Activated CD8-positive, alpha-beta memory T cell treated with anti-CD3 and anti-CD28 coated beads for 48 hours (primary cell): ENCODE measurements around the gene L1CAM.

Experiments used
- DNase-seq, 3 experiments: peaks; one replicate each; pipeline ENCODE4 v3.0.0-alpha.2; 2020; ENCODE audit warnings: low read depth in 2 of 3, low spot score in 2 of 3

L1CAM gene

DNA sequence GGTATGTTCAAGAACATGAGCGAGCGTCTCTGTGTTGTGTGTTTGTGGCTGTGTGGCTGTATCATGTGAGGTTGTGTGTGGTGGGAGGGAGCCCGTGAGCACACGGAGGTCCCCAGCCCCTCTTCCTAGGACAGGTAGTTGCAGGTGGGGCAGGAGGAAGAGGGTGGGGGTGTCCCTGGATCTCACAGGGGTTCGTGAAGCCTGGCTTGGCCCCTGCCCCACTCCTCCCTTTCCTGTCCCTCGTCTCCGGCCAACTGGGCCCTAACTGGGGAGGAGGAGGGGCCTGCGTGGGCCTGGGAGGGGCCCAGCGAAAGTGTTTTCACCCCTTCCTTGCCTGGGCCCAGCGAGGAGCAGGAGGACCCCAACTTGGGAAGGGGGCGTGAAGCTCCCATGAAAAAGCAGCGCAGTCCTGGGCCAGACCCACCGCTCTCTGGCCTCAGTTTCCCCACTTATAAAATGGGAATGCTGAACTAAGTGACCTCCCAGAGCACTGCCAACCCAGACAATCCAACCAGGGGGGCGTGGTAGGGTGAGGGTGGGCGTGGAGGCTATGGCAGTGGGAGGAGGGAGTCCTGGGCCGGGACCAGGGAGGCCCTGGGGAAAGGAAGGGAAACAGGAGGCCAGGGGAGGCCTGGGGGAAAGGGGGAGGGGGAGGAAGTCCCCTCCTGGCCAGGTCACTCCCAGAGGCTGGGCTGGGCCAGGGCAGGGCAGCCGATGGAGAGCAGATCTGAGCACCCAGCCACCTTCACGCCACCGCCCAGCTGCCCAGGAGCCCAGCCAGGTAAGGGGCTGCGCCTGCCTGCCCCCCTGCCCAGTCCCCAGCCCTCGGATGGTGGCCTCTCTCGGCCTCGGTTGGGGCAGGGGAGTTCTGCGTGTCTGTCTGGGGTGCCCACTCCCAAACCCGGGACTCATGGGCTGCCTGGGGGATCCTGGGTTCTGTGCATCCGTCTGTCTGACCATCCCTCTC, 18.3 kb upstream of the L1CAM start, which contains the start of gene AVPR2:
AVPR2 (plus strand) TSS at position 683 of the 967 bp plus-strand sequence. CDS start 473 bp downstream, outside the sequence.
- DNase-seq = no peak

- DNase-seq = no peak
Observed at GRCh38 chrX:153903238-153903980, 17.4 kb upstream of the L1CAM start.

DNA sequence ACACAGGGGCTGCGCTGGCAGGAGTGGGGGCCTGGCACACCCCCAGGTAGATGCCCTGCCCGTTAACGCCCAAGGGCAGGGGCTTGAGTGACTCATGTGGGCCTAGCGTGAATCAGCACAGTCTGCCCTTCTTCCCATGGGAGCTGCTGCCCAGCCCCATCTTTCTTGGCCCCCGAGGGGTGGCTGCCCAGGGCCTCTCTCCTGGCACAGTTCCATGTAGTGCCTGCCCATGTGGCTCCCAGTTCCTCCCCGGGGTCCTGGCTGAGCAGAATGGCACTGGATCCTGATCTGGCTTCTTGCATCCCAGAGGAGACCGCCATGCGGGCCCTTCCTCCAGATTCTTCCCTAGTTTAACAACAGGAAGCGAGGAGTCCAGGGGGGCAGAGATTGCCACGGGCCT, 16.4 kb upstream of the L1CAM start:
- DNase-seq = no peak

DNA sequence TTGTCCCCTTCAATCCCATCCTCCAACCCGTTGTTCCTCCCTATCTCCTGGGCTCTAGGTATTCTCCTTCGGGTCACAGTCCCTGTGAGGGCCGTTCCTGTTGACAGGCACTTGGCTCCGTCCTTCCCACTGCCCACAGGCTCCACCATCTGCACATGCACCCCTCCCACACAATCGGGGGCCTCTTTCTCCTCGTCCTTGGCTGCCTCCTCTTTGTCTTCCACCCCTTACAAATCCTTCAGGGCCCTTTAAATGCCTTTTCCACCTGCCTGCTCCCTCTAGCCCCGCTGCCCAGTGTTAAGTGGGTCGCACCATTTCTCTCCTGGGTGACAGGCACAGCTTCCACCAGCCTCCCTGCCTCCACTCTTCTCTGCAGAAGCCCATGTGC, 15.8 kb upstream of the L1CAM start:
- no peak for DNase-seq

GRCh38 chrX:153900831-153901752, 15.1 kb upstream of the L1CAM start:
- peak in 1 of 3 experiments; percentile 31 for DNase-seq

- no peak for DNase-seq
Observed at GRCh38 chrX:153897899-153898298, 11.9 kb upstream of the L1CAM start.

DNA sequence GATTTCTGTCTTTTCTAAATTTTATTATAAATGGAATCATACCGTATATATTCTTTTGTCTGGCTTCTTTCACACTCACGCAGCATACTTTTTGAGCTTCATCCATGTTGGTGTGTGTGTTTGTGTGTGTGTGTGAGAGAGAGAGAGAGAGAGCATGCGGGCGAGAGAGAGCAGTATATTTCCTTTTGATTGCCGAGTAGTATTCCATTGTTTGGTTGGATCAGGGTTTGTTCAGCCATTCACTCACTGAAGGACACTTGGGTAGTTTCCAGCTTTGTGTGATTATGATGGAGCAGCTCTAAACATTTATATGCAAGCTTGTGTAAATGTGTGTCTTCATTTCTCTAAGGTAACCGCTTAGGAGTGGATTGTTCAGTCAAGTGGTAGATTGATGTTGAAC, 3.1 kb upstream of the L1CAM start:
- DNase-seq = no peak

- no peak for DNase-seq
Observed at GRCh38 chrX:153888344-153888743, 2.4 kb upstream of the L1CAM start.

DNA sequence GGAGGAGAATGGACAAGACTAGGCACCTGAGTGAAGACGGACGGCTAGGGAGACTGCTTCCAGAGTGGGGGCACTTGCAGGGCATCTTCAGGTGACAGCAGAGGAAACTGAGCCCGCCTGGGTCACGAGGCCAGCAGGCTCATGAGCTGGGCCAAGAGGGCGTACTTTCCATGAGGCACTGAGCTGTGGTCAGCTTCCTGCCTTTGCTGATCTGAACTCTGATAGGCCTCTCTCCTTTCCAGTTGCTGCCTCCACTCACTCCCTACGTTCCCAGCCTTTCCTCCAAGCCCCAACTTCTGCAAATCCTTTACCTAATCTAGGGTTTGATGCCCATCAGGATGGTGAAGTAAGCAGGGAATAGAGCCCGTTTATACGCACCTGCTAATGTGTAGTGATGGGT, 1.4 kb upstream of the L1CAM start:
- DNase-seq = no peak

- DNase-seq = no peak
Observed at GRCh38 chrX:153886915-153887314, 942 bp upstream of the L1CAM start.

- DNase-seq = no peak
Observed at GRCh38 chrX:153885208-153885787, 675 bp downstream of the L1CAM start.

DNA sequence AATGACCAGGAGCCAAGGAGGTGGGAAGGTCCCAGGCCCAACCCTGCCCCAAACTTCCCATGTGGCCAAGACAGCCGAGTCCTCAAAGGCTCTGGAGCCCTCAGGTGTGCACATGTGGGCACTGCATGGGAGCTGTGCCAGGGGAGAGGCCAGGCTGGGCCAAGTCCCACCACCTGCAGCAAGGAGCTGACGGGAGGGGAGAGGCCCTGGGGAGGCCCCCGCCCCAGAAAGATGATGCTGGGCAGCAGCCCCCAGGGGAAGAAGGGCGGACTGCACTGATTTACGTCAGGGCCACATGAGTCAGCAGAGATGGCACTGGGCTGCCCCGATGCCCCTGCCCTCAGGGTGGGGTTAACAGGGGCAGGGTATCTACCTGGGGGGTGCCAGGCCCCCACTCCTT, 1.4 kb downstream of the L1CAM start:
- DNase-seq = no peak

DNA sequence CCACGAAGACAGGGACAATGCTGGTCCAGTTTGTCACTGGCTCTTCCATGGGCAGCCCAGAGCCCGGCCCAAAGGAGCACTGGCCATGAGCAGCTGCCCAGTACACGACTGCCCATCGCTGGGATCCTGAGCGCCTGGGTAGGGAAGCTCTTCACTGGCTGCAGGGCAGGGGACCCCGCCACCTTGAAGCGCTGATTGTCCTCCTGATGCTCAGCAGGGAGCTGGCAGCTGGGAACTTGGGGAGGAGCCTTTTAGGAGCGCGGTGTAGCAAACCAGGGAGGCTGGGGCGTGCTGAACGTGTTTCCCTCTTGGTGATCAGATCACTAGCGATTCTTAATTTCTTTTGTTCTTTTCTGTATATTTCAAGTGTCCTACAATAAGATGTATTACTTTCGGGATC, 1.8 kb downstream of the L1CAM start:
- no peak for DNase-seq

DNA sequence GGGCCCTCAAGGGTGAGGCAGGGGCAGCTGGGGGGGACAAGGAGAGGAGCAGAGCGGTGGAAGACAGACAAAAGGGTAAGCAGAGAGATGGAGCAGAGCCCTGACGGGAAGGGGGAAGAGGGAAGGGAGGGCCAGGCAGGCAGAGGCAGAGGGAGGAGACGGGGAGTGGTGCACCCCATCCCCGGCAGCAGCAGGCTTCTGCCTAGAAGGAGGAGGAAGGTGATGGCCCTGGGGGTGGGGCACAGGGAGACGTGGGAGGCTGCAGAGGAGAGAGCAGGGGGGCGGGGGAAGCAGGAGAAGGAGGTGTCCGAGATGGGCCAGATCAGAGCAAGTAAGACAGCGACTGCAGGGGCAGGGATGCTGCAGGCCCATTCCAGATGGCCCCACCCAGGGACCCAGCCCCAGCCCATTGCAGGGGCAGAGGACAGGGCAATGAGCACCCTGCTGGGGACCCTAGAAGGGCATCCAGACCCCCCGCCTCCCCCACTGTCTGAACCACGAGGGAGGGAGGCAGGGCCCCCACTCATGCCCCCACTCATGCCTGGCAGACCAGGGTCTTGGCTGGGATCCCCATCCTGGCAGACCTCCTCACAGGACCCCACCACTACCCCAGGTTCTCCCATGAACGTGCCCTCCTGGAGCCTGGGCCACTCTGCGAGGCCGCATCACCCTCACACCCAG, 2.7 kb downstream of the L1CAM start:
- no peak for DNase-seq

DNA sequence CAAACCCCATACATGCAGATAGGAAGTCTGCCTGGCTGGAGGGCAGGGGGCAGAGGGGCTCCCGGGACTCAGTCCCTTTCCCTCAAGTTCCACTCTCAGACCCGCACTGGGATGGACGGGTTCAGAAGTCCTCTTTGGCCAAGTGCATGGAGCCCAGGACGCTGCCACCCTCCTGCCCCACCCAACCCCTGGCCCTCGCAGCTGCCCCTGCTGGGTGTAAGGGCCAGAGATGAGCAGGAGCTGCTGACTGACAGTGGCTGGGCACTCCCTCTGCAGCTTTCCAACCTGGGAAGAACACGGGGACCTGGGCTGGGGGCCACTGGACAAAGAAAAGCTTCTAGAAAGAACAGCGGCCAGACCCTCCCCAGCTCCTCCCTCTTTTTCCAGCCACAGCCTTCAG, 3.4 kb downstream of the L1CAM start:
- no peak for DNase-seq

- no peak for DNase-seq
Observed at GRCh38 chrX:153882086-153882498, 3.9 kb downstream of the L1CAM start.

- DNase-seq = no peak
Observed at GRCh38 chrX:153881281-153881680, 4.7 kb downstream of the L1CAM start.

GRCh38 chrX:153880440-153880815, 5.5 kb downstream of the L1CAM start:
- no peak for DNase-seq

DNA sequence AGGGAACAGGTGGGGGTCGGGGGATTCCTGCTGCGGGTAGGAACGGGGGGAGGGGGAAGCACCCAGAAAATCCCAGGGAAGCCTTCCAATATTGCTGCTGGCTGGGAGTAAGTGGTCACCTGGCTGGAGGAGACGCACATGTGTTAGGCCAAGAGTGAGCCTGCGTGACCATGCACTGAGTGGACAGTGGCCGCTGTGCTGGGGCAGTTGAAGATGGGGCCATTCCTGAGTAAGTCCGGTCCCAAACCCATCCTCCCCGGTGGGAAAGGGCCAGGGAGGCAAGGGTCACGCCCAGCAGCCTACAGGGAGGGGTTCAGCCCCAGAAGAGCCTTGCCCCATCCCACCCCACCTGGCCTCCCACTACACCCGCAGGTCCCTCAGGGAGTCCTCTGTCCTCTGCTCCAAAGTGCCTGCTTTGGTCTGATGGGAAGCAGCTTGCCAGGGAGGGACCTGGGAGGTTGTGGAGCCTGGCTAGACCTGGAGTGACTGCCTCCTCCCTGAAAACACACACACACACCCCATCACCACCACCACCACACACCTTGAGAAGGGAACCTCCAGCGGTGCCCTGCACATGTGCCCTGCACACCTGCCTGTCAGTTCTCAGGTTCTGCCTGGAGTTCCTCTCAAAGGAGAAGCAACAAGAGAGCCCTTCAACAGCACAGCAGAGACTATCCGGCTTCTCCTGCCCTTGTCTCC, 6.1 kb downstream of the L1CAM start:
- DNase-seq = no peak
